Measurements from ENCODE around the gene CIRBP.

DNA sequence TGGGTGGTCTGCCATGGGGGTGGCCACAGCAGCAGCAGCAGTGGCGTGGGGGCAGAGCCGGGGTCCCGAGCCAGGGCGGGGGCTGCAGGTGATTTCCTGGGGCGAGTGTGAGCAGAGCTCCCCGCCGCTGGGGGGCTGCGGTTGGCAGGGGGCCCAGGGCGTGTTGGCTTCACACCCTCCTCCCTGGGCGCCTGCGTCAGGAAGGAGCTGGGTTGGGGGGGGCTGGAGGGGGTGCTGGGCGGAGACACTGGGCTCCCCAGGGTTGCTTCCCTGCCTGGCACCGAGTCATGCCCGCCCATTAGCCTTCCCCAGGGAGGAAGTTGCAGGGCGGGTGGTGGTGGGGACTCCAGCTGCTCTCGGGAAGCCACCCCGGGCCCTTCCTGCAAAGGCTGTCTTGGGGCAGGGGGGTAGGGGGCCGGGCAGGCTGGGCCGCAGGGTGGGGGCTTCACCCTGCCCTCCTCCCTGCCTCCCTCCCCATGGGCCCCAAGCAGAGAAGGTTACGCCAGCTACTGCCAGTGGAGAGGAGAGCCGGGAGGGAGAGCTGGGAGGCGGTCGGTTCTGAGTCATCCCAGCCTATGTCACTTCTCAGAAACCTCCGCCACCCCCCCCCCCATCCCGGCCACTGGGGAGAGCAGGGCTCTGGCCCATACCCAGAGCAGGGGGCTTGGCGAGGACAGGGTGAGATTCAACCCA lies 16.2 kb upstream of the CIRBP start:
- no peak for TF ChIP-seq PCBP1 (IDR thresholded peaks at IDR 0.05; ENCODE audit: low read depth, low read length, poor library complexity, severe bottlenecking)
- TF ChIP-seq ZNF143 (CRISPR knock-in tag; IDR thresholded peaks at IDR 0.05) = no peak
- no peak for TF ChIP-seq HDAC1 (IDR thresholded peaks at IDR 0.05)

Data from K562 (cell line).